Embryonic facial prominence (tissue), 1 donor: ENCODE measurements around the gene KIAA0232.
"Not testable (repeated sequence)": the region's sequence is repeated elsewhere in the genome, so short reads cannot be mapped to it uniquely, and the experiment has no call there.

Experiments
- DNase-seq: peaks from one replicate; pipeline ENCODE4 v3.0.0-alpha.2; 2016; ENCODE audit errors: extremely low spot score

The KIAA0232 gene

DNA sequence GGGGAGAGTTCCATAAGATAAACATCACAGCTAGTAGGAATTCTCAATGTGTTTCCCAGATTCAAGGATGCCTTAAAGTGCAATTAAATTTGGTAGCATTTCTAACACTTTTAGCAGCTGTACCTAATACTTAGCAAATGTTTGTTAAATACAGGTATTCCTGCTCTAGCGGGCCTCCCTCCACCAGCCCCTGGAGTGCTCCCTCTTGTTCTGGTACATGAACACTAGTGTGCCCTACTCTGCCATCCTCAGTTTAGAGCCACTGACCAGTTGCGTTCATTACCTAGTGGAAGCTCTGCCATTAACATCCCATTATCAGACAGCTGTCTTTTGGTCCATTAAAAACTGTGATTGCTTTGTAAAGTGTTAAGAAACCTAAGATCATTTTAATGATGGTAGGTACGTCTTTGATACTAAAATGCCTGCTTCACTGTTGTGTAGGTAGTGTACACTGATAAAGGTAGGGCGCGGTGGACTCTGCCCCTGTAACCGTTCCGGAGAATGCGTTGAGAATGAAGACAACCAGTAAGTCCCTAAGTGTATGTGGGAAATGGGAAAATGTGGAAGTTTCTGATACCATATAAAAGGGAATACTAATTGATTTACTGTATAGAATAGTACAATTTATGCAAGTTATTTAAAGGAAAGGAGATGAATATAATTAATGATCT lies 21.7 kb downstream of the KIAA0232 start:
- no peak for DNase-seq

GRCh38 chr4:6806924-6807626 lies 24.5 kb downstream of the KIAA0232 start:
- no peak for DNase-seq

GRCh38 chr4:6808259-6808658 lies 25.7 kb downstream of the KIAA0232 start:
- no peak for DNase-seq

- DNase-seq, result no peak
Measured at GRCh38 chr4:6811165-6811564, 28.6 kb downstream of the KIAA0232 start.

- DNase-seq, result no peak
Measured at GRCh38 chr4:6812766-6813165, 30.2 kb downstream of the KIAA0232 start.

DNA sequence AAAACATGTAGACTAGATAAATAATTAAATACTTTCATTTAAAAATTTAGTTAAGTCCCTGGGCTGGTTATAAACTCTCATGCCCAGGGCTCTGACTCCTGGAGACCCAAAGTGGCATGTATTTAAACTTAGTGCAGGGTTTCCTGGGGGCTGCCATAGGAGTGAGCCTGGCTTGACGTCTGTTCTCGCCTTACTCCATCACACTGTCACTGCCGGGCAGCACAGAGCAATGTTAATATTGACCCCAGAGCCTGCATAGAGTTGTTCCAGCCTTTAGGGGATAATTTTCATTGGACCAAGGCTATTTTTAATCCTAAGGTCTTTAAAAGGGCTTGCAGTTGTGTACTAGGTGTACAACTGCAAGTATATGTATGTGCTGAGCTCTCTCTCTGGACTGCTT lies 31.2 kb downstream of the KIAA0232 start:
- DNase-seq, result no peak

GRCh38 chr4:6815029-6815836 lies 32.7 kb downstream of the KIAA0232 start:
- no peak for DNase-seq

- DNase-seq, result no peak
Measured at GRCh38 chr4:6819295-6819694, 36.8 kb downstream of the KIAA0232 start.

DNA sequence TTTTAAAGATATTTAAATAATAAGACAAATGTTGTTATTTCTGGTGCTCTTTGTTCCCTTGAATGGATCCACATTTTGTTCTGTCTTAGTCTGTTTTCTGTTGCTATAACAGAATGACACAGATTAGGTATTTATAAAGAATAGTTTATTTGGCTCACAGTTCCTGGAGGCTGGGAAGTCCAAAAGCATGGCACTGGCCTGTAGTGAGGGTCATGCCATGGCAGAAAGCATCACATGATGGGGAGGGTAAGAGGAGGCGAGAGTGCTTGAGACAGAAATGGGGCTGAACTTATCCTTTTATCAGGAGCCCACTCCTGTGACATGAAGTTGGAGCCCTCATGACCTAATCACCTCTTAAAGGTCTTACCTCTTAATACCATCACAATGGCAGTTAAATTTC lies 38.2 kb downstream of the KIAA0232 start:
- DNase-seq, result no peak

GRCh38 chr4:6824071-6824470 lies 41.5 kb downstream of the KIAA0232 start:
- DNase-seq, result no peak

DNA sequence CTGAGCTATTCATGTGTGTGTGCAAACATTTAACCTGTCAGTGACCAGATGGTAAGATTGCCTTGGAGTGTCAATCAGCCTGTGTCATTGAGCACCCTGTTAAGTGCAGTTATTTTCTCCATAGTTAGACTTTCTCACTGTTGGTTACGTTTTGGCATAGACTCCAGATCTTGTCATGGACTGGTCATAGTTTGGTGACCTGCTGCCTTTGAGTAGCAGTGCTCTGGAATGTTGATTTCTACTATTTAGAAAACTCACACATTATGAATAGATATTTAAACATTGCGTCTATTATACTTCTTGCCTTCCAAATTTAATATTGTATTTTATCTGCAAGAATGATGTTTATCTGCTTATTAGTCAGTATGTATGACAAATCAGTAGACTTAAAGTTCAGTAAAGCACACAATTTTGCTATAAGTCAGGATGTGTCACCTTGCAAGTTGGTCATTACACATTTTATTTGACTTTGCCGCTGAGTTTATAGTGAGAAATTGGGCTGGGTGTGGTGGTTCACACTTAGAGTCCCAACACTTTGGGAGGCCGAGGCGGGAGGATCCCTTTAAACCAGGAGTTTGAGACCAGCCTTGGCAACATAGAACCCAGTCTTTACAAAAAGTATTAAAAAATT lies 42.4 kb downstream of the KIAA0232 start:
- DNase-seq, result no peak

- DNase-seq, result no peak
Measured at GRCh38 chr4:6825403-6825802, 42.9 kb downstream of the KIAA0232 start.

- DNase-seq, result no peak
Measured at GRCh38 chr4:6826781-6827508, 44.4 kb downstream of the KIAA0232 start.

GRCh38 chr4:6829086-6829485 lies 46.6 kb downstream of the KIAA0232 start:
- no peak for DNase-seq

DNA sequence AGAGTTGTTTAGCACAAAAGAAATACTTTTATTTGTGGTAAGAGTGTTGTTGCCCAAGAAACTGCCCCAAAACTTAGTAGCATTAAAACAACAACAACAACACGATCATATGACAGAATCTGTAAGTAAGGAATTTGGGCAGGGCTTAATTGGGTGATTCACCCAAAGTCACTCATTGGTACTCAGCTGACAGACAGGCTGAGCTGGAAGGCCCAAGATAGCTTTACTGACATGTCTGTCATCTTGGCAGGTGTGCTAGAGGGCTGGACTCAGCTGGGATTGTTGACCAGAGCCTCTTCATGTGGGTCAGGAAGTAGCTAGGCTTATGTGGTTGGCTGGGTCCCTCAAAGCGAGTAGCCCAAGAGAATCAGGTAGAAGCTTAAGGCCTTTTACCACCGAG lies 52.3 kb downstream of the KIAA0232 start:
- no peak for DNase-seq

DNA sequence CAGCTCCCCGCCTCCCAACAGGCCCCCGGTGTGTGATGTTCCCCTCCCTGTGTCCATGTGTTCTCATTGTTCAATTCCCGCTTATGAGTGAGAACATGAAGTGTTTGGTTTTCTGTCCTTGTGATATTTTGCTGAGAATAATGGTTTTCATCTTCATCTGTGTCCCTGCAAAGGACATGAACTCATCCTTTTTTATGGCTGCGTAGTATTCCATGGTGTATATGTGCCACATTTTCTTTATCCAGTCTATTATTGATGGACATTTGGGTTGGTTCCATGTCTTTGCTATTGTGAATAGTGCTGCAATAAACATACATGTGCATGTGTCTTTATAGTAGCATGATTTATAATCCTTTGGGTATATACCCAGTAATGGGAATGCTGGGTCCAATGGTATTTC lies 53.1 kb downstream of the KIAA0232 start:
- not testable (repeated sequence) for DNase-seq

GRCh38 chr4:6837106-6837505 lies 54.6 kb downstream of the KIAA0232 start:
- DNase-seq, result not testable (repeated sequence)

DNA sequence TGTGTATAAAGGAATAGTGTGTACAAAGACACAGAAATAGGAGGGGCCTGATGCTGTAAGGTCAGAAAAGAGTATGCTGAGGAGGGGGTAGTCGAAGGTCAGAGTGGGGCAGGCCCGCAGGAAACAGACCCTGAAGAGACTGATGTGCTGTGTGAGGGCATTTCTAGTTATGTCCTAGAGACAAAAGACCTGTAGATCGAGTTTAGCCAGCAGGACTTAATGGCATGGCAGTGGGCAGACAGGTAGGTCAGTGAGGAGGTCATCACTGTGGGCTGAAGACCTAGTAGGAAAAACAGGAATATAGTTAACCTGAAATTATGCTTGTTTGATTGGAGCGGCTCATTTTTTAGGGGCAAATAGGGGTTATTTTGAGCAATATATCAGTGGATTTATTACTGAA lies 57.1 kb downstream of the KIAA0232 start:
- DNase-seq, result no peak

GRCh38 chr4:6840062-6840976 lies 57.8 kb downstream of the KIAA0232 start:
- DNase-seq, result no peak

DNA sequence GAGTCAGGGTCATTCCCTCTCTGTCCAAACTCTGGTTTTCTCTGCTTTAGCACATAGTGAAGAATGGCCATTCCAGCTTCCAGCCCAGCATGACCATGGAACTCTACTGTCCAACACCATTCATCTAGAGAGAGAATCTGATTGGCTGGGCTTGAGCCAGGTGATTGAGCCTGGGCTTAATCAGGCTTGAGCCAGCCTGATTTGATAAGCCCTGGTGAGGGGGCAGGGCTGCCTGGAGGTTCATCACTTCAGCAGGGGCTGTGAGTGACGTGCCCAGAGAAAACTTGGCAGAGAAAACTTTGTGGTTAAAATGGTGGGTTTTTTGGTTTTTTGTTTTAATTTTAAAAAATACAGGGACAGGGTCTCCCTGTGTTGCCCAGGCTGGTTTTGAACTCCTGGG lies 62.5 kb downstream of the KIAA0232 start:
- no peak for DNase-seq

DNA sequence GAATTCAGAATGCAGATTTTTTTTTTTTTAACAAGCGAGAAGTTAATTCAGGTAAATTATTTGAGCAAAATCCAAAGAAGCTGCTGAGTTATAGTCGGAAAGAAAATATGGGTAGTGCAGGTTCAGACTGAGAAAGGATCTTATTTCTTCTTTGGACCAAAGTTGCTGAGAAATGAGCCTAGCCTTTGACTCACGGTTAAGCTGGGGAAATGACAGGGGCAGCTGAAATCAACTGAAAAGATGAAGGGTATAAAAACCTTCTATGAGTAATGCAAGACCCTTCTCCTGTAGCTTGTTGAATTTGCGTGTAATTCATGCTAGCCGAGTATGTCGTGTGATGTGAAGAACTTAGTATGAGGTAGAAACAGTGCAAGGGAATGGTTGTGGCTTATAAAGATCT lies 63.0 kb downstream of the KIAA0232 start:
- no peak for DNase-seq
